K562 (cell line): ENCODE data around the gene GNAL. TPM values are rescaled to one million over a fixed set of nuclear protein-coding genes. Genes with fewer than 3 reads are reported as not detected.

ENCODE experiments used
- ARNT ChIP-seq, 2 experiments: fragments of 450-650 bp; IDR thresholded peaks; 2 replicates each; pipeline ENCODE4 v1.6.1; 2016; ENCODE audit warnings: mild to moderate bottlenecking in 1 of 2
- CAMTA2 ChIP-seq: fragments of 250-450 bp; sonication (Bioruptor Pico); conservative IDR thresholded peaks from 2 replicates; pipeline ENCODE4 v1.5.1; 2022
- CREBBP ChIP-seq: IDR thresholded peaks from one replicate; pipeline ENCODE4 v1.6.1; 2012; ENCODE audit warnings: low read depth, mild to moderate bottlenecking, control low read depth, inconsistent platforms, low read length
- EP300 ChIP-seq: IDR thresholded peaks from 2 replicates; pipeline ENCODE4 v1.6.1; 2012; ENCODE audit warnings: low read length, improper control_type of control experiment
- FOXA1 ChIP-seq: fragments of 450-650 bp; IDR thresholded peaks from 2 replicates; pipeline ENCODE4 v1.6.1; 2016; ENCODE audit warnings: mild to moderate bottlenecking, borderline replicate concordance
- KAT7 ChIP-seq: sonication (generic); formaldehyde crosslinking; IDR thresholded peaks from 2 replicates; pipeline ENCODE4 v1.8.0; 2022; ENCODE audit warnings: missing genetic modification reagents, mild to moderate bottlenecking, borderline replicate concordance
- PURB ChIP-seq: sonication (generic); formaldehyde crosslinking; IDR thresholded peaks from 2 replicates; pipeline ENCODE4 v1.9.0; 2021; ENCODE audit warnings: low read depth, mild to moderate bottlenecking, missing genetic modification reagents
- RBM15 ChIP-seq: fragments of 200-400 bp; formaldehyde crosslinking; IDR thresholded peaks from 2 replicates; pipeline ENCODE4 v1.6.1; 2018; ENCODE audit warnings: mild to moderate bottlenecking, low read length, moderate library complexity; ENCODE audit not compliant: insufficient read depth
- RHOXF2B ChIP-seq: fragments of 250-450 bp; sonication (Bioruptor Pico); conservative IDR thresholded peaks from 2 replicates; pipeline ENCODE4 v1.5.1; 2021
- ZC3H8 ChIP-seq: fragments of 450-650 bp; IDR thresholded peaks from 2 replicates; pipeline ENCODE4 v1.6.1; 2017
- ZEB2 ChIP-seq: fragments of 450-650 bp; IDR thresholded peaks from 2 replicates; pipeline ENCODE4 v1.6.1; 2016
- ZFP30 ChIP-seq: fragments of 250-450 bp; sonication (Bioruptor Pico); IDR thresholded peaks from 2 replicates; pipeline ENCODE4 v1.8.0; 2022; ENCODE audit warnings: moderate library complexity, mild to moderate bottlenecking, inconsistent platforms, borderline replicate concordance
- ZNF253 ChIP-seq: fragments of 250-450 bp; sonication (Bioruptor Pico); conservative IDR thresholded peaks from 2 replicates; pipeline ENCODE4 v1.6.1; 2021; ENCODE audit warnings: mild to moderate bottlenecking
- ZNF644 ChIP-seq: fragments of 200-800 bp; sonication (Bioruptor generic); IDR thresholded peaks from 2 replicates; pipeline ENCODE4 v1.6.1; 2016; ENCODE audit warnings: low read depth, missing genetic modification characterization, missing compliant biosample characterization
- ZNF77 ChIP-seq: fragments of 250-450 bp; sonication (Bioruptor Pico); IDR thresholded peaks from 2 replicates; pipeline ENCODE4 v1.5.0; 2020
- polyA plus RNA-seq, 8 experiments: library from polyadenylated mRNA; depleted of rRNA in 4 of 8; stranded (reverse) in 5 of 8; unstranded in 3 of 8; fragments of >200 nt; fragmentation: Nextera tagmentation in 2 of 8; fragmentation: Illumina TruSeq in 1 of 8; extraction: Ambion mirVana in 2 of 8; extraction: Trizol in 1 of 8; gene quantifications; 2 replicates each; pipeline versions ENCODE4 v1.2.1 to v1.2.3, GENCODE V29; 2011 to 2014; ENCODE audit warnings: inconsistent platforms in 1 of 8, missing spikeins in 1 of 8
- total RNA-seq, 7 experiments: library from RNA; depleted of rRNA in 6 of 7; stranded (reverse); fragments of >200 nt in 6 of 7; fragmentation: Illumina TruSeq in 2 of 7; extraction: Trizol in 2 of 7; gene quantifications; 2 replicates each; pipeline versions ENCODE4 v1.2.1 to v1.2.3, GENCODE V29; 2011 to 2021; ENCODE audit warnings: low replicate concordance in 1 of 7
- TF ChIP-seq, protein P1 (sequence below), 2 experiments: fragments of 200-800 bp in 1 of 2; sonication (Bioruptor generic) in 1 of 2; sonication (generic) in 1 of 2; formaldehyde crosslinking in 1 of 2; IDR thresholded peaks in 1 of 2; conservative IDR thresholded peaks in 1 of 2; 2 replicates each; pipeline versions ENCODE4 v1.5.0 to v1.6.1; 2016 to 2020; ENCODE audit warnings: missing compliant biosample characterization in 1 of 2, missing genetic modification characterization in 1 of 2, missing genetic modification reagents in 1 of 2
- TF ChIP-seq, protein P2 (sequence below): fragments of 450-650 bp; IDR thresholded peaks from 2 replicates; pipeline ENCODE4 v1.6.1; 2016; ENCODE audit warnings: borderline replicate concordance
- TF ChIP-seq, protein P3 (sequence below): fragments of 200-400 bp; formaldehyde crosslinking; IDR thresholded peaks from 2 replicates; pipeline ENCODE4 v1.6.1; 2017; ENCODE audit warnings: mild to moderate bottlenecking, low read depth, low read length, moderate library complexity
- TF ChIP-seq, protein P4 (sequence below): fragments of 200-800 bp; sonication (Bioruptor generic); IDR thresholded peaks from 2 replicates; pipeline ENCODE4 v1.6.1; 2017; ENCODE audit warnings: missing genetic modification characterization, missing compliant biosample characterization
- TF ChIP-seq, protein P5 (sequence below): fragments of 250-450 bp; sonication (Bioruptor Pico); IDR thresholded peaks from 2 replicates; pipeline ENCODE4 v1.4.0; 2020; ENCODE audit warnings: borderline replicate concordance

Gene GNAL
- total and polyA plus RNA-seq, 9 of the 15 experiments (the other 6 are each of a cell fraction or from before 2014, with no cell fraction given), result under 0.01 to 0.10 (median 0.01) TPM; not detected in 5

DNA sequence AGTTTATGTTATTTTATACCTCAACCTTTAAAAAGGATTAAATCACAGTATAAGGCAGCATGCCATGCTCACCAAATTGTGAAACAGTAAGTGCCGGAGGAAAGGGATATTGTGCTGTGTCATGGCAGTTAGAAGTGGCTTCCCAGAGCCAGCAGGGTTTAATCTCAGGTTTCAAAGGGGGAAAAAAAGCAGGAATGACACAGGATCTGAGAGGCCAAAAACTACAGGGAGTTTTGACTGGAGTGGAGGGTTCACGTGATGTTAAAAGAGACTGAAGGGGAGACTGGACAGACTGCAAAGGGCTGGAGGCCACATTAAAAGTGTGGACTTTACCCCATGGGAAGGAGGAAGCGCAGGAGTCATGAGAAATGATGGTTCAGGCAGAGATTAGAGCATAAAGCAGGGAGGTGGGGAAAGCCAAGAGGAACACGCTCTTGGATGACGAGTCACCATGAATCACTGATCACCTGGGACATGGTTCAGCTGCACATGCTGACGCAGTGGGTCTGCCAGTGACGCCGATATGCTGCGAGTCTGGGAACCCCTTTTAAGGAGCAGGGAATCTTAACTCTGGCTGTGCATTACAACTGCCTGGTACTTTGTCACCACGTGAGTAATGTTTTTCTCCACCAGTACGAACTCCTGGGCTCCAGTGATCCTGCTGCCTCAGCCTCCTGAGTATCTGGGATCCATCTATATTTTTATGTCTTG, 168.3 kb downstream of the GNAL start (continued):
- TF ChIP-seq ZNF77 (CRISPR knock-in tag), result no peak
- no peak for TF ChIP-seq KAT7 (CRISPR knock-in tag)
- no peak for TF ChIP-seq PURB (CRISPR knock-in tag)
- no peak for TF ChIP-seq FOXA1
- peak; percentile 11; the same call in 1 of the 2 replicates for TF ChIP-seq EP300
- TF ChIP-seq, protein P1, sequence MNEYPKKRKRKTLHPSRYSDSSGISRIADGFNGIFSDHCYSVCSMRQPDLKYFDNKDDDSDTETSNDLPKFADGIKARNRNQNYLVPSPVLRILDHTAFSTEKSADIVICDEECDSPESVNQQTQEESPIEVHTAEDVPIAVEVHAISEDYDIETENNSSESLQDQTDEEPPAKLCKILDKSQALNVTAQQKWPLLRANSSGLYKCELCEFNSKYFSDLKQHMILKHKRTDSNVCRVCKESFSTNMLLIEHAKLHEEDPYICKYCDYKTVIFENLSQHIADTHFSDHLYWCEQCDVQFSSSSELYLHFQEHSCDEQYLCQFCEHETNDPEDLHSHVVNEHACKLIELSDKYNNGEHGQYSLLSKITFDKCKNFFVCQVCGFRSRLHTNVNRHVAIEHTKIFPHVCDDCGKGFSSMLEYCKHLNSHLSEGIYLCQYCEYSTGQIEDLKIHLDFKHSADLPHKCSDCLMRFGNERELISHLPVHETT (CRISPR knock-in tag; conservative IDR thresholded peaks at IDR 0.05 in 1 of 2, IDR thresholded peaks at IDR 0.05 in 1 of 2), result no peak
- TF ChIP-seq, protein P2, sequence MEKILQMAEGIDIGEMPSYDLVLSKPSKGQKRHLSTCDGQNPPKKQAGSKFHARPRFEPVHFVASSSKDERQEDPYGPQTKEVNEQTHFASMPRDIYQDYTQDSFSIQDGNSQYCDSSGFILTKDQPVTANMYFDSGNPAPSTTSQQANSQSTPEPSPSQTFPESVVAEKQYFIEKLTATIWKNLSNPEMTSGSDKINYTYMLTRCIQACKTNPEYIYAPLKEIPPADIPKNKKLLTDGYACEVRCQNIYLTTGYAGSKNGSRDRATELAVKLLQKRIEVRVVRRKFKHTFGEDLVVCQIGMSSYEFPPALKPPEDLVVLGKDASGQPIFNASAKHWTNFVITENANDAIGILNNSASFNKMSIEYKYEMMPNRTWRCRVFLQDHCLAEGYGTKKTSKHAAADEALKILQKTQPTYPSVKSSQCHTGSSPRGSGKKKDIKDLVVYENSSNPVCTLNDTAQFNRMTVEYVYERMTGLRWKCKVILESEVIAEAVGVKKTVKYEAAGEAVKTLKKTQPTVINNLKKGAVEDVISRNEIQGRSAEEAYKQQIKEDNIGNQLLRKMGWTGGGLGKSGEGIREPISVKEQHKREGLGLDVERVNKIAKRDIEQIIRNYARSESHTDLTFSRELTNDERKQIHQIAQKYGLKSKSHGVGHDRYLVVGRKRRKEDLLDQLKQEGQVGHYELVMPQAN, result no peak
- TF ChIP-seq ARNT (IDR thresholded peaks at IDR 0.05), result no peak
- no peak for TF ChIP-seq ZFP30
- TF ChIP-seq, protein P3, sequence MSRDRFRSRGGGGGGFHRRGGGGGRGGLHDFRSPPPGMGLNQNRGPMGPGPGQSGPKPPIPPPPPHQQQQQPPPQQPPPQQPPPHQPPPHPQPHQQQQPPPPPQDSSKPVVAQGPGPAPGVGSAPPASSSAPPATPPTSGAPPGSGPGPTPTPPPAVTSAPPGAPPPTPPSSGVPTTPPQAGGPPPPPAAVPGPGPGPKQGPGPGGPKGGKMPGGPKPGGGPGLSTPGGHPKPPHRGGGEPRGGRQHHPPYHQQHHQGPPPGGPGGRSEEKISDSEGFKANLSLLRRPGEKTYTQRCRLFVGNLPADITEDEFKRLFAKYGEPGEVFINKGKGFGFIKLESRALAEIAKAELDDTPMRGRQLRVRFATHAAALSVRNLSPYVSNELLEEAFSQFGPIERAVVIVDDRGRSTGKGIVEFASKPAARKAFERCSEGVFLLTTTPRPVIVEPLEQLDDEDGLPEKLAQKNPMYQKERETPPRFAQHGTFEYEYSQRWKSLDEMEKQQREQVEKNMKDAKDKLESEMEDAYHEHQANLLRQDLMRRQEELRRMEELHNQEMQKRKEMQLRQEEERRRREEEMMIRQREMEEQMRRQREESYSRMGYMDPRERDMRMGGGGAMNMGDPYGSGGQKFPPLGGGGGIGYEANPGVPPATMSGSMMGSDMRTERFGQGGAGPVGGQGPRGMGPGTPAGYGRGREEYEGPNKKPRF, result no peak
- peak; percentile 87 for TF ChIP-seq ZEB2
- TF ChIP-seq CREBBP, result no peak
- TF ChIP-seq RHOXF2B (CRISPR knock-in tag), result no peak
- TF ChIP-seq, protein P4, sequence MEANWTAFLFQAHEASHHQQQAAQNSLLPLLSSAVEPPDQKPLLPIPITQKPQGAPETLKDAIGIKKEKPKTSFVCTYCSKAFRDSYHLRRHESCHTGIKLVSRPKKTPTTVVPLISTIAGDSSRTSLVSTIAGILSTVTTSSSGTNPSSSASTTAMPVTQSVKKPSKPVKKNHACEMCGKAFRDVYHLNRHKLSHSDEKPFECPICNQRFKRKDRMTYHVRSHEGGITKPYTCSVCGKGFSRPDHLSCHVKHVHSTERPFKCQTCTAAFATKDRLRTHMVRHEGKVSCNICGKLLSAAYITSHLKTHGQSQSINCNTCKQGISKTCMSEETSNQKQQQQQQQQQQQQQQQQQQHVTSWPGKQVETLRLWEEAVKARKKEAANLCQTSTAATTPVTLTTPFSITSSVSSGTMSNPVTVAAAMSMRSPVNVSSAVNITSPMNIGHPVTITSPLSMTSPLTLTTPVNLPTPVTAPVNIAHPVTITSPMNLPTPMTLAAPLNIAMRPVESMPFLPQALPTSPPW (CRISPR knock-in tag), result no peak
- TF ChIP-seq RBM15, result no peak
- TF ChIP-seq ZNF253, result no peak
- no peak for TF ChIP-seq CAMTA2
- TF ChIP-seq ZNF644 (tag), result no peak
- no peak for TF ChIP-seq ZC3H8
- TF ChIP-seq, protein P5, sequence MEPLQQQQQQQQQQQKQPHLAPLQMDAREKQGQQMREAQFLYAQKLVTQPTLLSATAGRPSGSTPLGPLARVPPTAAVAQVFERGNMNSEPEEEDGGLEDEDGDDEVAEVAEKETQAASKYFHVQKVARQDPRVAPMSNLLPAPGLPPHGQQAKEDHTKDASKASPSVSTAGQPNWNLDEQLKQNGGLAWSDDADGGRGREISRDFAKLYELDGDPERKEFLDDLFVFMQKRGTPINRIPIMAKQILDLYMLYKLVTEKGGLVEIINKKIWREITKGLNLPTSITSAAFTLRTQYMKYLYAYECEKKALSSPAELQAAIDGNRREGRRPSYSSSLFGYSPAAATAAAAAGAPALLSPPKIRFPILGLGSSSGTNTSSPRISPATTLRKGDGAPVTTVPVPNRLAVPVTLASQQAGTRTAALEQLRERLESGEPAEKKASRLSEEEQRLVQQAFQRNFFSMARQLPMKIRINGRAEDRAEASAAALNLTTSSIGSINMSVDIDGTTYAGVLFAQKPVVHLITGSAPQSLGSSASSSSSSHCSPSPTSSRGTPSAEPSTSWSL (CRISPR knock-in tag), result no peak
